Measurements from ENCODE around the gene SH2B3. TPM values are rescaled to one million over a fixed set of nuclear protein-coding genes. Genes with fewer than 3 reads are reported as not detected.

The SH2B3 gene
- total RNA-seq, 1 experiment from 2014 or later, result 40.3 TPM

DNA sequence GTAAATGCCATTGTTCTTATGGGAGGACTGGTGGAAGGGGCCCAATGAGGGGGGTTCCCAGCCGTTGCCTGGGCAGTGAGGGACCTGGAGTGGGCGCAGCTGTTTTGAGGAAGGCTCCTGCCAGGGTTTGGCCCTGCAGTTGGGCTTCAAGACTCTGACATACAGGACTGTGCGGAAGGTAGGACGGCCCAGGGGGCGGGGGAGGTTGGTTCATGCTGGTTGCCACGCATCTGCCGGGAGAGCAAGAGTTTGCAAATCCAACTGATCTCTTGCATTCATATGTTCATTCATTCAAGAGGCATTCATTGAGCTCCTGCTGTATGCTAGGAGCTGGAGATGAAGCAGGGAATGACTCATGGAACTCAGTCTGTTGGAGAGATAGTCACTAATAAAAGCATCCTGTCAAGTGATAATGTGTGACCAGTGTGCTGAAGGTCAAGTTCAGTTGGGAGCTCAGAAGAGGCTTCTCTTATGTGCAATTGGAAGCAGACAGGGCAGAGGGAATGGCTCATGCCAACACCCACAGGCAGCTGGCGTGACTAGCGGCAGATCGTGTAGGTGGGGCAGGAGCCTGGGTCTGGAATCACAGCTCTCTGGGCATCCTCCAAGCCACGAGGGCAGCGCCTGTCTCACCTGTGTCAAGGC is 7.8 kb downstream of the SH2B3 start:
- no peak overlapping the region for H3K56ac ChIP-seq (ENCODE audit: insufficient read length, low read depth, low read length)
- H4K8ac ChIP-seq (replicated peaks; ENCODE audit: insufficient read length, low read depth, low read length), result no peak overlapping the region
- no peak overlapping the region for H3K18ac ChIP-seq (ENCODE audit: insufficient read length, low read depth, low read length)
- peaks cover 4 to 18% (median 9%) of the 10 kb centered on the region in 3 experiments; a peak in 5 of 7 replicates for H3K36me3 Mint-ChIP-seq (ENCODE audit: insufficient read depth in 1 of 3, low read depth in 3 of 3)
- peak overlapping the region in 1 of 2 experiments; percentile 56; a peak in 1 of 5 replicates for H3K4me3 Mint-ChIP-seq
- H4K91ac ChIP-seq (ENCODE audit: insufficient read length, low read depth, low read length), result no peak overlapping the region
- H3K27ac Mint-ChIP-seq, result peak overlapping the region; percentile 81 to 91 (median 81)
- no peaks in the 10 kb centered on the region for H4K20me1 ChIP-seq (ENCODE audit: control insufficient read depth, insufficient read depth, insufficient read length)
- no peak overlapping the region for H3K9ac ChIP-seq (ENCODE audit: extremely low read depth, insufficient read length, low read length)
- H2AFZ ChIP-seq (ENCODE audit: low read length), result no peak overlapping the region
- WGBS (ENCODE audit: extremely low coverage, insufficient read length, low lambda C conversion rate), result no CpG with 5 or more reads among the region's 12 CpGs
- no peak overlapping the region for H3T11ph ChIP-seq (ENCODE audit: low read length)
- no peak overlapping the region; the same call in 1 of the 2 replicates for H2BK15ac ChIP-seq (ENCODE audit: low read depth, low read length)
- no peak overlapping the region for H2BK20ac ChIP-seq (ENCODE audit: low read depth, low read length, poor library complexity, severe bottlenecking)
- H3K4ac ChIP-seq (ENCODE audit: low read depth, low read length), result no peak overlapping the region
- DNase-seq, result peak; percentile 68
- H3K4me2 ChIP-seq (ENCODE audit: insufficient read depth, insufficient read length, low read length), result no peak overlapping the region
- no peak overlapping the region for H2BK12ac ChIP-seq (ENCODE audit: insufficient read length, low read depth, low read length)
- no peak overlapping the region for H3K27ac ChIP-seq (ENCODE audit: insufficient read length, low read depth, low read length)
- peaks cover 6% of the 10 kb centered on the region for H3K4me1 ChIP-seq (ENCODE audit: insufficient read depth, low read length)
- TF ChIP-seq, protein P1, sequence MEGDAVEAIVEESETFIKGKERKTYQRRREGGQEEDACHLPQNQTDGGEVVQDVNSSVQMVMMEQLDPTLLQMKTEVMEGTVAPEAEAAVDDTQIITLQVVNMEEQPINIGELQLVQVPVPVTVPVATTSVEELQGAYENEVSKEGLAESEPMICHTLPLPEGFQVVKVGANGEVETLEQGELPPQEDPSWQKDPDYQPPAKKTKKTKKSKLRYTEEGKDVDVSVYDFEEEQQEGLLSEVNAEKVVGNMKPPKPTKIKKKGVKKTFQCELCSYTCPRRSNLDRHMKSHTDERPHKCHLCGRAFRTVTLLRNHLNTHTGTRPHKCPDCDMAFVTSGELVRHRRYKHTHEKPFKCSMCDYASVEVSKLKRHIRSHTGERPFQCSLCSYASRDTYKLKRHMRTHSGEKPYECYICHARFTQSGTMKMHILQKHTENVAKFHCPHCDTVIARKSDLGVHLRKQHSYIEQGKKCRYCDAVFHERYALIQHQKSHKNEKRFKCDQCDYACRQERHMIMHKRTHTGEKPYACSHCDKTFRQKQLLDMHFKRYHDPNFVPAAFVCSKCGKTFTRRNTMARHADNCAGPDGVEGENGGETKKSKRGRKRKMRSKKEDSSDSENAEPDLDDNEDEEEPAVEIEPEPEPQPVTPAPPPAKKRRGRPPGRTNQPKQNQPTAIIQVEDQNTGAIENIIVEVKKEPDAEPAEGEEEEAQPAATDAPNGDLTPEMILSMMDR (conservative IDR thresholded peaks at IDR 0.05), result no peak
- no peaks in the 10 kb centered on the region for H3K27me3 ChIP-seq (ENCODE audit: insufficient read depth, low read length)
- no peaks in the 10 kb centered on the region for H3K9me3 Mint-ChIP-seq
- peaks cover 51 to 58% of the 10 kb centered on the region in 2 experiments for H3K4me1 Mint-ChIP-seq
- H3K27me3 Mint-ChIP-seq (ENCODE audit: low read depth), result no peaks in the 10 kb centered on the region
- no peak overlapping the region for H3K23ac ChIP-seq (ENCODE audit: insufficient read length, low read depth, low read length)
- no peaks in the 10 kb centered on the region for H3K23me2 ChIP-seq (ENCODE audit: insufficient read length, low read depth, low read length, poor library complexity, severe bottlenecking)
- no peak overlapping the region for H2BK120ac ChIP-seq (ENCODE audit: low read depth, low read length, poor library complexity, severe bottlenecking)
- no peak overlapping the region for H4K5ac ChIP-seq (ENCODE audit: insufficient read length, low read depth, low read length)
- peaks cover 3% of the 10 kb centered on the region for H3K79me1 ChIP-seq (ENCODE audit: insufficient read depth, low read depth, low read length, poor library complexity, severe bottlenecking)
- H3K14ac ChIP-seq (ENCODE audit: insufficient read depth, low read length), result no peak overlapping the region; the same call in 1 of the 2 replicates
- H2AK5ac ChIP-seq (ENCODE audit: insufficient read length, low read length), result no peak overlapping the region
- H3K79me2 ChIP-seq (ENCODE audit: insufficient read depth, low read length), result peaks cover 35% of the 10 kb centered on the region; the same call in 1 of the 2 replicates
- no peak overlapping the region for H2BK5ac ChIP-seq (ENCODE audit: insufficient read length, low read length)
- no peaks in the 10 kb centered on the region for H3K9me3 ChIP-seq (ENCODE audit: control insufficient read depth, low read depth, low read length)

Measured in H9 (cell line).